HG02571 (cell line): ENCODE data around the gene PPM1B.
"Not testable (repeated sequence)": the region's sequence is repeated elsewhere in the genome, so short reads cannot be mapped to it uniquely, and the experiment has no call there.

ENCODE experiments used
- ATAC-seq: cut with Tn5 transposase; IDR thresholded peaks from one replicate; pipeline ENCODE4 v1.9.1; 2021; ENCODE audit warnings: mild to moderate bottlenecking, moderate library complexity; ENCODE audit not compliant: unreplicated experiment

The PPM1B gene

GRCh38 chr2:44195714-44196113, 27.0 kb downstream of the PPM1B start:
- ATAC-seq = no peak

GRCh38 chr2:44197816-44198215, 29.1 kb downstream of the PPM1B start:
- ATAC-seq = no peak

- no peak for ATAC-seq
Measured at GRCh38 chr2:44200011-44200410, 31.3 kb downstream of the PPM1B start.

GRCh38 chr2:44200759-44201158, 32.1 kb downstream of the PPM1B start:
- ATAC-seq = no peak

- ATAC-seq = no peak
Measured at GRCh38 chr2:44201648-44202165, 33.0 kb downstream of the PPM1B start.

- ATAC-seq = no peak
Measured at GRCh38 chr2:44203542-44203941, 34.9 kb downstream of the PPM1B start.

- ATAC-seq = no peak
Measured at GRCh38 chr2:44205169-44205568, 36.5 kb downstream of the PPM1B start.

- ATAC-seq = no peak
Measured at GRCh38 chr2:44207102-44207501, 38.4 kb downstream of the PPM1B start.

- not testable (repeated sequence) for ATAC-seq
Measured at GRCh38 chr2:44207648-44208047, 39.0 kb downstream of the PPM1B start.

GRCh38 chr2:44210362-44210761, 41.7 kb downstream of the PPM1B start:
- ATAC-seq = no peak

- ATAC-seq = no peak
Measured at GRCh38 chr2:44211183-44211582, 42.5 kb downstream of the PPM1B start.

GRCh38 chr2:44212302-44212701, 43.6 kb downstream of the PPM1B start:
- no peak for ATAC-seq

- ATAC-seq = no peak
Measured at GRCh38 chr2:44215827-44216226, 47.2 kb downstream of the PPM1B start.

- no peak for ATAC-seq
Measured at GRCh38 chr2:44218771-44219170, 50.1 kb downstream of the PPM1B start.

GRCh38 chr2:44226753-44227152, 58.1 kb downstream of the PPM1B start:
- no peak for ATAC-seq

GRCh38 chr2:44230378-44230777, 61.7 kb downstream of the PPM1B start:
- no peak for ATAC-seq

GRCh38 chr2:44233450-44234128, 64.9 kb downstream of the PPM1B start:
- no peak for ATAC-seq

- no peak for ATAC-seq
Measured at GRCh38 chr2:44237221-44237620, 68.5 kb downstream of the PPM1B start.

- no peak for ATAC-seq
Measured at GRCh38 chr2:44242904-44243303, 74.2 kb downstream of the PPM1B start.

GRCh38 chr2:44244135-44244871, 75.6 kb downstream of the PPM1B start:
- no peak for ATAC-seq

GRCh38 chr2:44245083-44245861, 76.6 kb downstream of the PPM1B start:
- ATAC-seq = no peak

- no peak for ATAC-seq
Measured at GRCh38 chr2:44246436-44246835, 77.8 kb downstream of the PPM1B start.
